Glomerular endothelial cell (primary cell): ENCODE results near the gene PSTPIP1. TPM values are rescaled to one million over a fixed set of nuclear protein-coding genes. Genes with fewer than 3 reads are reported as not detected.

Experiments used
- DNase-seq: peaks from one replicate; pipeline ENCODE4 v3.0.0-alpha.2; 2011; ENCODE audit warnings: low read depth, low spot score; ENCODE audit errors: extremely low read depth
- total RNA-seq: library from RNA; depleted of rRNA; stranded (reverse); fragments of >200 nt; gene quantifications from 2 replicates; pipeline ENCODE4 v1.2.3, GENCODE V29; 2015

The PSTPIP1 gene
- total RNA-seq, 1 donor from 2014 or later = not detected

DNA sequence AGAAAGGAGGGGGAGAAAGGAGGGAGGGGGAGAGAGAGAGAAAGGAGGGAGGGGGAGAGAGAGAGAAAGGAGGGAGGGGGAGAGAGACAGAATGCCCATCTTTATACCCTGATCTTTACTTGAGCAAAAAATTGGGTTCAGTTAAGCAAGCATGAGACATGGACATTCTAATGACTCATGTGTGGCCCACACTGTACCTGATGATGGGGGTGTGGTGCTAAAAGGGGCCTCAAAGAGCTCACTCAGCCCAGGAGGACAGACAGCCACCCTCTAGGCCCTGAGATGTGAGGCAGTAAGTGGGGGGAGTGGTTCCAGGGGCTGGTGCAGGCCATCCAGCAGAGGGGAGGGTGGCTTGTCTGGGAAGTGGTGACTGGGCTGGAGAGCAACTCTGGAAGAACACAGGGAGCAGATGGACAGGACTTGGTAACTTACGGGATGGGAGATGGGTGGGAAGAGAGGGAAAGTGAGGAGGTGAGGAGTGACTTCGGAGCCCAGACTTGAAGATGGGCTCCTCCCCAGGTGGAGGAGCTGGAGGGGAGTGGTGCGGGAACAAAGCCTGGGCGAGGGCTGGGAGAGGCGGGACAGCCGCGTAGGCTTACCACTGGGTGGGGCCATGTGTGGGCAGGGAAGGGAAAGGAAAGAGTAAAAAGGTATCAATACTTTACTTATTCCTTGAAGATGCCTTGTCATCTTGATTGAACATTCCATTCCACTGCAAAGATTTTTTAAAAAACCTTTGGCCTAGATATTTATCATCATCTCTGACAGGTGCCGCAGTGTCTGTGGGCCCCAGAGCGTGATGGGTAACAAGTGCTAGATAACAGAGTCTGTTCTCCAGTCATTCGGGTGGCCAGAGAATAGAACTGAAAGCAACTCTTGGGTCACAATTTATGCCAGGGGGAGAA is 43.6 kb downstream of the PSTPIP1 start:
- DNase-seq = no peak

DNA sequence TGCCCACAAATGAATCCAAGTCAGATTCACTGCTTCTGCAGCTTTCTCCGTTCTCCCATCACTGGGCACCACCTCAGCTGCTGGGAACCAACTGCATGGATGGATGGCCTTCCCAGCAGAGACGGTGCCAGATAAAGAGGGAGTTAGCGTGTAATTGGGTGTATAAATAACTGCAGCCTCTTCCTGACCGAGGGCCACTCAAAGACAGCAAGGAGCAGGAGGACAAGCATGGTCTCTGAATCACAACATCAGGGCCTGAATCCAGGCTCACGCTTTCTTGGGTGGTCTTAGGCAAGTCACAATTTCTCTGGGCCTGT is 44.2 kb downstream of the PSTPIP1 start:
- no peak for DNase-seq

GRCh38 chr15:77039848-77040247 is 44.9 kb downstream of the PSTPIP1 start:
- DNase-seq = no peak

DNA sequence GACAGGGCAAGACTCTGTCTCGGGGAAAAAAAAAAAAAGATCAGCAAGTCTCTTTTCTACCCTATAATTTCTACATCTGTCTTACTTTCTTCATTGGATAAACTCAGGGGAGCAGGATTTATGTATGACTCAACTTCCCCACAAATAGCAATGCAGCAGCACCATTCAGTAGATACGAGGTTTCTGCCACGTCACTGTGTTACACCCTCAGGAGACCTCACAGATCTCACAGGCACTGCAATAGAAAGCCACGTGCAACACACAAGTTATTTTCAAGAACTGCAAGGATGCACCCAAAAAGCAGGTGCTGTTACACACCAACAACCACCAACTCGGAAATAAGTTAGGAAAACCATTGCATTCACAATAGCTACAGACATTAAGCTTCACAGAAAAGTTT is 45.7 kb downstream of the PSTPIP1 start:
- DNase-seq = no peak

DNA sequence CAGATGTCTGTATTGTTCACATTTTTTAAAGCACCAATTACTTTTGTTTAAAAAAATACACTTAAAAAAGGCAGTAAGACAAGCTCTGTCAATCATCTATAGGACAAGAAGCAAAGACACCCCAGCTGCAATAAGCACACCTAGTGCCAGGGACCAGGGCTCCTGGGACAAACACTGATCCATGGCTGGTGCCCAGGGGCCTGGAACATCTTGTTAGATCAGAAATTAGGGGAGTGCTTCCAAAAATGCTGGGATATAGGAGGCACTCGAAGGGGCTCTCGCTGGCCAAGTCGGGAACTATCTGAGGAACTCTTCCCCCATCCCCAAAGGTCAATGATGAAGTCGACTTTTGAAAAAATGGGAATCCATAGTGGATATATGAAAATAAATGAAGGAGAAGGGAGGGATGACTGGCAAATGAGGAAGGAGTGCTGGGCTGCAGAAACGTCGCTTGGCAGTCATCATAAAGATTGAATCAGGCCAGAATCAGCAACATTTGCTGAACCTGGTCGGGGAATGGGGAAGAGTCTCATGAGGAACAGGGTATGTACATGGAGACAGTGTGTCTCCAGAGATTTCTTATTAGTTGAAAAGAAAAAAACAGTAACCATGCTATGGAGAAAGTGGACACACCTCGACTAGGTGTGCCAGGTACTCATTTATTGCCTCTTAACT is 47.5 kb downstream of the PSTPIP1 start:
- DNase-seq = no peak

GRCh38 chr15:77042955-77043920 is 48.3 kb downstream of the PSTPIP1 start:
- DNase-seq = no peak

DNA sequence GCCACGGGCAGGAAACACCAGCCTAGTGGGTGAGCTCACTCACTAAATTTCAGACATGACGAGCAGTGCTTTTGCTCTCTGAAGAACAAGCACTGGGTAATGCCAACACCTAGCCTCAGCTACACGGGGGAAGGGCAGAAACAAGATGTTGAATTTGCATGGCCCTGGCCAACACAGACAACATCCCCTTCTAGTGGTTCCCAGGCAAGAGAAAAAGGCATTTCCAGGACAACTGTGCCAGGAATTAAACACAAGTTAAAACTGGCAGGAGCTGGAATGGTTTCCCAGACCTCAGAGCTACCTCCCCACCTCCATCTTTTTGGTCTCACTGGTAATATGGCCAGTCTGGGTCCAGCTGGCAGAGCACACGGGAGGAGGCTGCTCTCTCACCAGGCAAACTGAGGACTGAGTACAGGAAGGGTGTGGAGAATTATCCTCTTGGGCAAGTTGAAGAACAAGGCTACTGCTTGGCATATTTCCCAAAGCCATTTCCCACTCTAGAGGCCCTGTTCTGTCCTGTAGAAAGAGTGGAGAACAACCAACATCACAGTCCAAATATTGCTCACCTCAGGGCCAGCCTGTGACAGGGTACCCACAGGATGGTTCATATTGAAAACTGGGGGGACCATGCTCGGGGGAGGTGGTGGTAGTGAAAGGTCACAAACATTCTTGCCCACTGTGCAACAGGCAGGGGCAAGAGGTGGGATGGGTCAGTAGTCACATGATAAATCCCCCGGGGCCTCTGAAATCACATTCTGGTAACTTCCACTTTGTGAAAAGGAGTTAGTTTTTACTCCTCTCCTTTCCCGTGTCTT is 49.5 kb downstream of the PSTPIP1 start:
- no peak for DNase-seq

- no peak for DNase-seq
These were observed 51.1 kb downstream of the PSTPIP1 start for GRCh38 chr15:77045985-77046384.

DNA sequence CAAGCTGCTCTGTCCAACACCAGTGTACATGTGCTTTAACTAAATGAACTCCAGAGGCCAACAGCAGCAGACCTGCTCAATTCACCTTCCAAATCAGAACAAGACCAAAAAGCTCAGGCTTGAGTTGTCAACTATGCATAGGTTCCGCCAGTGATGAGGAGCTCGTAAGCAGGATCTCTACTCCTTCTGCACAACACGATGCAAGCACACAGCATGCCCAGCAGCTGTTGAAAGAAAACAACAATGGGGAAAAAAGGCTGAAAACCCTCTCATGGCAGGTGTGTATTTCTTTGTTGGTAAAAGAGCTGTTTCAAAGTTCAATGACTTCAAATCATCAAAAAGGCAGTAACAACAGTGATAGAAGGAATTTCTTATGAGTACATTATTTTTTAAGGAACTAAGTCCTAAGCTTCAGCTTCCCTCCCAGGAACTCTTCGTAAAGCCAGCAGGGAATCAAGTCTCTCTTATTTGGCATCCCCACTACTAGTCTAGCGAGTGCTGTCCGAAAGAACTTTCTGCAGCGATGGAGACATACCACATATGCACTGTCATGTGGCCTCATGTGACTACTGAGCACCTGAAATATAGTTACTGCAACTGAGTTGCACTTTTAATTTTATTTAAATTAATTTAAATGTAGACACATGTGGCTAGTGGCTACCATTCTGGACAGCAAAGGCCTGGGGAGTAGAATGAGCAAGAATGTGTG is 51.9 kb downstream of the PSTPIP1 start:
- DNase-seq = no peak

GRCh38 chr15:77048135-77048876 is 53.4 kb downstream of the PSTPIP1 start:
- no peak for DNase-seq

DNA sequence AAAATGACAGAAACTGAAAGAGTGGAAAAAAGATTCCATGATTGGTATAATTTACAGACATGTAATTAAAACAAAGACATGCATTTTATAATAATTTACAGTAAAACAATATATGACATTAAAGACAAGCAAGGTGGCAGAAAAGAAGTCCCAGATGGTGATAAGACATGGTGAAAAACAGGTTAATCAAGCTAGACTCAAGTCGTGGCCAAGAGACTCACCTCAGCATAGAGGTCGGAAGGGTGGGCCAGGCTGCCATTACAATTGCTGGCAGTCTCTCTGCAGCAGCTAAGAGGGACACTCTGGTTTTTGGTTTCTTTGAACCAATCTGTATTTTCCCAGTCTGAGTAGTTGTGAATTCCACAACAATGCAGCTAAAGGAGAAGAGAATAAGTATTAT is 57.6 kb downstream of the PSTPIP1 start:
- DNase-seq = no peak

DNA sequence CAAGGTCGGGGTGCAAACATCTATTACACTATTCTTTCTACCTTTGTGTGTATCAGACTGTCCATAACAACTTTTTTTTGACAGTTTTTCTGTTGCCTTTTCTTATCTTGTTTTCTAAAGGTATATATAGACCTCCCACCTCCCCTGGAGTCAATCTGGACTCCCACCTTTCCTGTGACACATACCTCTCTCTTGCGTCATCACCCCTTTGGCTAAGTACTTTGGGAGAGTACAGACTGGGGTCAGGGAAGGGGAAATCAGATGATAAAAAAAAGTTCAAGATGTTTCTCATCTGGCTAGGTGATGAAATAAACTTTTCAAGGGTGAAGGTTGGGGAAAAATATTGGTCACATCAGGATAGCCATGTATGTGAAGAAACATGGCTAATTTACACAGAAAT is 58.8 kb downstream of the PSTPIP1 start:
- DNase-seq = no peak

DNA sequence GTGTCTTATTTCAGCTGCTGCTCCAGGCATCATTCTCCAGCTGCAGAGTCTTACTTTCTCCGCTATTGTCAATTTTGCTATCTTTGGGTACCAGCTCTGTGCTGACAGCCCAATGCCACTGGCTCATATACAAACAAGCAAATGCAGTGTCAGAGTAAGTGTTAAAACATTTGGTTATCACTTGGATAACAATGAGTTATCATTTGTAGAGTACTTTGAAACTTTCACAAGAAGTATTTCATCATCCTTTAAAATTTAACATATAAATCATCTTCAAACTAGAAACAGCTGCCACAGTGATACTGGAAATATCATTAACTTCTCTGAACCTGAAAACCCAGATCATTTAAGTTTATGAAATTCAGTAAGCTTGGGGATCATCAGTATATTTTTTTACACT is 62.1 kb downstream of the PSTPIP1 start:
- DNase-seq = no peak

DNA sequence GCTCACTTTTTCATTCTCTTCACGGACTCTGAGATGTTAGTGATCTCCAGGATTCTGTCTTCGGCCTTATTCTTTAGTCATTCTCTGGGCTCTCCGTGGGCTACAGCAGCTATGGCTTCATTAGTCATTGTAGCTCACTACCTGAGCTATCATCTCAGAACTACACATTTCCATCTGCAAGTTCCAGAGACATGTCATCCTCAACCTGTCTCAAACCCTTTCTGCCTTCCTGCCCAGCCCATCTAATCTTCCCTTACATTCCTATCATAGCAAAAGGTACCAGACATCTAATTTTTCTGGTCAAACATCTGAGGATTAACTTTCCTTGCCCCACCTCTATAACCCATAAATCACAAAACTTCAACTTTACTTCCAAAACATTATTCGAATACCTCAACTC is 62.8 kb downstream of the PSTPIP1 start:
- no peak for DNase-seq

DNA sequence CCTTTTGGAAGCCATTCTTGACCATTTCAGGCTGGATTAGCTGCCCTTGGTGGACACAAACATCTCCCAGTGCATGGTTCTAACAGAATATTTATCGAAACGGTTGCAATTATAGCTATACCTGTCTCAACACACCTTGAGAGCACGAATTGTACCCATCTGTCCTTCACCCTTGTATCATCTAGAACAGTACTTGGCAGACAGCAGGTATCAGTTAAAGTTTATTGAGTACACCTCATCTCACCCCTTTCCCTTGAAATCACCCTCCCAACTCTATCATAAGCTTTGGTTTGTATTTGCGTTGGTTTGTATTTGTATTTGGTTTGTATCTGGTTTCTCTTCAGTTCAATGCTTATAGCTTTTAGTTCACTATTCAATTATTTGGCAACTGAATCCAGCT is 63.5 kb downstream of the PSTPIP1 start:
- no peak for DNase-seq

GRCh38 chr15:77059786-77060361 is 64.9 kb downstream of the PSTPIP1 start:
- no peak for DNase-seq

GRCh38 chr15:77060546-77060945 is 65.6 kb downstream of the PSTPIP1 start:
- no peak for DNase-seq

GRCh38 chr15:77063249-77063648 is 68.3 kb downstream of the PSTPIP1 start:
- DNase-seq = no peak

- no peak for DNase-seq
These were observed 69.1 kb downstream of the PSTPIP1 start for GRCh38 chr15:77064063-77064462.
